ENCODE data around the gene S100B.

S100B gene

DNA sequence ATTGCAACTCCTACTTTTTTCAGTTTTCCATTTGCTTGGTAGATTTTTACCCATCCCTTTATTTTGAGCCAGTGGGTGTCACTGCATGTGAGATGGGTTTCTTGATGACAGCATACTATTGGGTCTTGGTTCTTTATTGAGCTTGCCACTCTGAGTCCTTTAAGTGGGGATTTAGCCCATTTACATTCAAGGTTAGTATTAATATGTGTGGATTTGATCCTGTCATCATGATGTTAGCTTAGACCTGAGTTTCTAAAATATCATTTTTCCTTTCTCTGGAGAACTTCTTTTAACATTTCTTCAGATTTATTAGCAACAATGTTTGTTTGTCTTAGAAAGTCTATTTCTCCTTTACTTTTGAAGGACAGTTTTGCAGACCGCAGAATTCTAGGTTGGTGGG, 11.8 kb upstream of the S100B start:
- DNase-seq: no peak
- H3K4me3 ChIP-seq: no peak overlapping the region
- TF ChIP-seq, protein P1, sequence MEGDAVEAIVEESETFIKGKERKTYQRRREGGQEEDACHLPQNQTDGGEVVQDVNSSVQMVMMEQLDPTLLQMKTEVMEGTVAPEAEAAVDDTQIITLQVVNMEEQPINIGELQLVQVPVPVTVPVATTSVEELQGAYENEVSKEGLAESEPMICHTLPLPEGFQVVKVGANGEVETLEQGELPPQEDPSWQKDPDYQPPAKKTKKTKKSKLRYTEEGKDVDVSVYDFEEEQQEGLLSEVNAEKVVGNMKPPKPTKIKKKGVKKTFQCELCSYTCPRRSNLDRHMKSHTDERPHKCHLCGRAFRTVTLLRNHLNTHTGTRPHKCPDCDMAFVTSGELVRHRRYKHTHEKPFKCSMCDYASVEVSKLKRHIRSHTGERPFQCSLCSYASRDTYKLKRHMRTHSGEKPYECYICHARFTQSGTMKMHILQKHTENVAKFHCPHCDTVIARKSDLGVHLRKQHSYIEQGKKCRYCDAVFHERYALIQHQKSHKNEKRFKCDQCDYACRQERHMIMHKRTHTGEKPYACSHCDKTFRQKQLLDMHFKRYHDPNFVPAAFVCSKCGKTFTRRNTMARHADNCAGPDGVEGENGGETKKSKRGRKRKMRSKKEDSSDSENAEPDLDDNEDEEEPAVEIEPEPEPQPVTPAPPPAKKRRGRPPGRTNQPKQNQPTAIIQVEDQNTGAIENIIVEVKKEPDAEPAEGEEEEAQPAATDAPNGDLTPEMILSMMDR (IDR thresholded peaks at IDR 0.05): no peak
- intact Hi-C loops (cut with DNase I; ENCODE audit: low total_unique reads): no loop called here
- H3K27me3 ChIP-seq: peaks cover 0 to 8% of the 10 kb centered on the region in 2 donors
- no peaks in the 10 kb centered on the region for H3K9me3 ChIP-seq
- H3K36me3 ChIP-seq: no peaks in the 10 kb centered on the region
- H3K27ac ChIP-seq: no peak overlapping the region
- H3K4me1 ChIP-seq: peaks cover 0 to 9% (median 5%) of the 10 kb centered on the region in 4 donors

DNA sequence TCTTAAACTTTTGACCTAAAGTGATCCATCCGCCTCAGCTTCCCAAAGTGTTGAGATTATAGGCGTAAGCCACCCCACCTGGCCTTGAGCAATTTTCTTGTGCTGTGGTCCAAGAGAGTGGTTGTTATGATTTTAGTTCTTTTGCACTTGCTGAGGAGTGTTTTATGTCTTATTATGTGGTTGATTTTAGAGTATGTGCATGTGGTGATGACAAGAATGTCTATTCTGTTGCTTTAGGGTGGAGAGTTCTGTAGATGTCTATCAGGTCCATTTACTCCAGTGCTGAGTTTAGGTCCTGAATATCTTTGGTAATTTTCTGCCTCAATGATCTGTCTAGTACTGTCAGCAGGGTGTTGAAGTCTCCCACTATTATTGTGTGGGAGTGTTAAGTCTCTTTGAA, 11.2 kb upstream of the S100B start:
- H3K27me3 ChIP-seq: peaks cover 0 to 8% of the 10 kb centered on the region in 2 donors
- no peak for DNase-seq
- intact Hi-C loops (cut with DNase I; ENCODE audit: low total_unique reads): no loop called here
- TF ChIP-seq, protein P1 (IDR thresholded peaks at IDR 0.05): no peak
- H3K4me1 ChIP-seq: peaks cover 0 to 3% (median under 1%) of the 10 kb centered on the region in 4 donors
- no peak overlapping the region for H3K4me3 ChIP-seq
- H3K9me3 ChIP-seq: peaks cover 0 to 1% (median 0%) of the 10 kb centered on the region in 3 donors
- no peaks in the 10 kb centered on the region for H3K36me3 ChIP-seq
- H3K27ac ChIP-seq: no peak overlapping the region

DNA sequence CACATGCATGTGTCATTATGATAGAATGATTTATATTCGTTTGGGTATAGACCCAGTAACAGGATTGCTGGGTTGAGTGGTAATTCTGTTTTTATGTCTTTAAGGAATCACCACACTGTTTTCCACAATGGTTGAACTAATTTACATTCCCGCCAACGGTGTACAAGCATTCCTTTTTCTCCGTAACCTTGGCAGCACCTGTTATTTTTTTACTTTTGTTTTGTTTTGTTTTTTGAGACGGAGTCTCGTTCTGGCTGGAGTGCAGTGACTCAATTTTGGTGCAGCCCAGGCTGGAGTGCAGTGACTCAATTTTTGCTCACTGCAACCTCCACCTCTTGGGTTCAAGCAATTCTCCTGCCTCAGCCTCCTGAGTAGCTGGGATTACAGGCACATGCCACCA, 8.5 kb upstream of the S100B start:
- Histone ChIP-seq H3K4me3 (no peak overlapping the region), H3K9me3 (peaks cover 0 to 14% (median 5%) of the 10 kb centered on the region in 3 donors), H3K27ac (no peak overlapping the region), H3K27me3 (peaks cover 0 to 4% of the 10 kb centered on the region in 2 donors), H3K36me3 (no peaks in the 10 kb centered on the region), H3K4me1 (no peaks in the 10 kb centered on the region)
- TF ChIP-seq, protein P1 (IDR thresholded peaks at IDR 0.05): no peak
- intact Hi-C loops (cut with DNase I; ENCODE audit: low total_unique reads): no loop called here
- no peak for DNase-seq

DNA sequence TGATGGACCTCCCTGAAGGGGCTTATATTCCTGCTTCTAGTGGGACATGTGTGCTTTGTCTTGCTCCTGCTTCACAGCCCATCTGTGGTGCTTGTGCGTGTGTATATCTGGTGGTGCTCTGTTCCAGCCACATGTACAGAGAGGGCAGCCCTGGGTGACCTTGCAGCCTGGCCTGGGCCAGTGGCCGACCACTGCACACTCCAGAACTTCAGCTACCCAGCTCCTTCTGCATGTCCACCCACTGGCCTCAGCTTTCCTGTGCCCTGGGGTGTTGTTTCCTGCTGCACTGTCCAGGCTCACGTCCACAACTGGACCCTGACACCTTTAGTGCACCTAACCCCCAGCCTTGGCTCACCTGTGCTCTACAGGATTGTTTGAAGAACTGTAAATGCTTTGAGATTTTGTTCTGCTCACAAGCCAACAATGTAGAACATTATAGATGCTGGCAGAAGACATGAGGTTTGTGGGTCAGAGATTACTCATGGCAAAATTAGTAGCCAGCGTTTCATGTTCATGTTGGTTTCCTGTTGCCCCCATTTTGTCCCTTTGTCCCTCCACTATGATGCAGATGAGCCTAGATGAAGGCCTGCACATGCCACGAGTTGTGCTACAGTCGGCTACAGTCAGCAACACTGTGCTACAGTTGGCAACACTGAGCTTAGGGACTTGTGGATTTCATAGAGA, 5.3 kb upstream of the S100B start:
- Histone ChIP-seq H3K36me3 (no peaks in the 10 kb centered on the region), H3K27me3 (peaks cover 0 to 3% of the 10 kb centered on the region in 2 donors), H3K9me3 (peaks cover 0 to 14% (median 5%) of the 10 kb centered on the region in 3 donors), H3K27ac (no peak overlapping the region), H3K4me1 (no peaks in the 10 kb centered on the region), H3K4me3 (no peak overlapping the region)
- no peak for DNase-seq
- intact Hi-C loops (cut with DNase I; ENCODE audit: low total_unique reads): no loop called here
- TF ChIP-seq, protein P1 (IDR thresholded peaks at IDR 0.05): no peak

DNA sequence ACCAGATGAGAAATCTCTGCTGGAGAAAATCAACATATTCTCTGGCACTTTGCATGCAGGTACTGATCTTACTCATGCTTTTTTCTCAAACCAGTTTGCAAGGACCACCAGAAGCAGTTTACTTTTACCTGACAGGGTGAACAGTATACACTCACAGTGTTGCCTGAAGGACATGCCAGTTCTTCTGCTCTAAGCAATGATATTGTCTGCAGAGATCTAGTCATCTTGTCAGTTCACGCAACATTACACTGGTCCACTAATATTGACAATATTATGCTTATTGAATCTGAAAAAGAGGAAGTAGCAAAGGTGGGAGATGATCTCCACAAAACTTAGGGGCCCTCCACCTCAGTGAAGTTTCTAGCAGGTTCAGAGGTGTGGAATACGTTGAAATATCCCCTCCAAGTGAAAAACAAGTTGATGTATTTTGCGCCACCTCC, 3.8 kb upstream of the S100B start:
- Histone ChIP-seq H3K27me3 (peaks cover 0 to 3% of the 10 kb centered on the region in 2 donors), H3K36me3 (no peaks in the 10 kb centered on the region), H3K4me3 (no peak overlapping the region), H3K27ac (no peak overlapping the region), H3K9me3 (peaks cover 0 to 14% (median 5%) of the 10 kb centered on the region in 3 donors), H3K4me1 (no peaks in the 10 kb centered on the region)
- DNase-seq: no peak
- TF ChIP-seq, protein P1 (IDR thresholded peaks at IDR 0.05): no peak
- intact Hi-C loops (cut with DNase I; ENCODE audit: low total_unique reads): no loop called here

All from tibial artery (tissue), 4 donors.